Small intestine (tissue), 16 donors: ENCODE results near the gene SSBP4. TPM values are rescaled to one million over a fixed set of nuclear protein-coding genes. Genes with fewer than 3 reads are reported as not detected.
A peak's percentile ranks its signal among the peaks of the same experiment; 100 is the strongest.
"Not testable (repeated sequence)": the region's sequence is repeated elsewhere in the genome, so short reads cannot be mapped to it uniquely, and the experiment has no call there.

ENCODE experiments used
- DNase-seq, 2 donors: peaks; one replicate each; pipeline versions ENCODE4 v3.0.0 to v3.0.0-alpha.2; 2013
- FAIRE-seq: peaks from 2 replicates; lab custom pipeline; 2012; peaks lifted over from hg19 to GRCh38; lab: Jason Lieb, UNC
- H3K27ac ChIP-seq, 3 donors: one replicate each; pipeline ENCODE4 v1.5.1; 2013; ENCODE audit warnings: low read length in 2 of 3, mild to moderate bottlenecking in 2 of 3, control low read depth in 1 of 3, inconsistent platforms in 1 of 3, low read depth in 1 of 3, moderate library complexity in 1 of 3
- H3K27me3 ChIP-seq, 3 donors: one replicate each; pipeline ENCODE4 v1.6.1; 2013; ENCODE audit warnings: low read length in 3 of 3, inconsistent platforms in 1 of 3; ENCODE audit not compliant: control insufficient read depth in 3 of 3, insufficient read depth in 3 of 3
- H3K36me3 ChIP-seq, 3 donors: one replicate each; pipeline ENCODE4 v1.6.1; 2013; ENCODE audit warnings: low read length in 3 of 3, inconsistent platforms in 1 of 3, low read depth in 1 of 3, mild to moderate bottlenecking in 1 of 3, moderate library complexity in 1 of 3; ENCODE audit not compliant: control insufficient read depth in 3 of 3, insufficient read depth in 2 of 3
- H3K4me1 ChIP-seq, 3 donors: one replicate each; pipeline ENCODE4 v1.6.1; 2013; ENCODE audit warnings: low read length in 2 of 3, inconsistent platforms in 1 of 3, low read depth in 1 of 3, mild to moderate bottlenecking in 1 of 3, moderate library complexity in 1 of 3; ENCODE audit not compliant: control insufficient read depth in 3 of 3, insufficient read depth in 2 of 3
- H3K4me3 ChIP-seq, 3 donors: one replicate each; pipeline ENCODE4 v1.5.1; 2013; ENCODE audit warnings: low read length in 3 of 3, control low read depth in 1 of 3, inconsistent platforms in 1 of 3, low read depth in 1 of 3, mild to moderate bottlenecking in 1 of 3, moderate library complexity in 1 of 3
- H3K9me3 ChIP-seq, 2 donors: one replicate each; pipeline ENCODE4 v1.6.1; 2013; ENCODE audit warnings: low read depth in 1 of 2, low read length in 1 of 2; ENCODE audit not compliant: control insufficient read depth in 2 of 2, insufficient read depth in 1 of 2
- WGBS, 3 donors: extraction: QIAGEN DNeasy Blood & Tissue Kit; methylation state at CpG; one replicate each; pipeline ENCODE4 v1.1.7; 2013; 5-methylcytosine and 5-hydroxymethylcytosine counted together
- long read RNA-seq, 10 donors: transcript quantifications; one replicate each; lab custom pipeline, GENCODE V29; 2026
- polyA plus RNA-seq, 4 donors: library from polyadenylated mRNA; stranded (reverse) in 3 of 4; unstranded in 1 of 4; fragments of 200-250 nt in 3 of 4; fragments of 120-200 nt in 1 of 4; gene quantifications; one replicate each; pipeline versions ENCODE4 v1.2.1 to v1.2.3, GENCODE V29; 2013
- donor health status: healthy with polysubstance abuse.
- donor health status: control.
- donor health status: control.
- donor health status: Bipolar disorder and iron deficiency.
- donor health status: healthy.

SSBP4 gene
- 100 to 1,000 TPM in 1 of 4 donors, 10 to 100 TPM in 3; 15.9 to 117 (median 44.2) TPM for polyA plus RNA-seq
- long read RNA-seq, donor 1: 0 reads
- long read RNA-seq, donor 2, partial matches to known transcripts: 0 of 3 reads
- long read RNA-seq, donor 2, other reads (novel, unspliced or antisense): 0 of 3 reads
- long read RNA-seq, donor 3, partial matches to known transcripts: 0 of 8 reads
- long read RNA-seq, donor 3, other reads (novel, unspliced or antisense): 0 of 8 reads
- long read RNA-seq, donor 4: 0 reads
- long read RNA-seq, donor 5, partial matches to known transcripts: 0 of 3 reads
- long read RNA-seq, donor 5, other reads (novel, unspliced or antisense): 0 of 3 reads
- long read RNA-seq, donor 6, transcript SSBP4-201 (18 exons, 1,768 nt): minor isoform, 5 of 14 reads
- long read RNA-seq, donor 6, transcript SSBP4-202 (17 exons, 1,721 nt): major isoform, 9 of 14 reads
- long read RNA-seq, donor 6, partial matches to known transcripts: 0 of 14 reads
- long read RNA-seq, donor 6, other reads (novel, unspliced or antisense): 0 of 14 reads
- long read RNA-seq, donor 7, transcript SSBP4-202 (17 exons, 1,721 nt): minor isoform, 11 of 46 reads
- long read RNA-seq, donor 7, transcript SSBP4-206 (3 exons, 793 nt): major isoform, 19 of 46 reads
- long read RNA-seq, donor 7, partial matches to known transcripts: 5 of 46 reads
- long read RNA-seq, donor 7, other reads (novel, unspliced or antisense): 5 of 46 reads
- long read RNA-seq, donor 8, partial matches to known transcripts: 0 of 1 reads
- long read RNA-seq, donor 8, other reads (novel, unspliced or antisense): 0 of 1 reads
- long read RNA-seq, donor 9, partial matches to known transcripts: 0 of 4 reads
- long read RNA-seq, donor 9, other reads (novel, unspliced or antisense): 0 of 4 reads
- long read RNA-seq, donor 10, transcript SSBP4-202 (17 exons, 1,721 nt): major isoform, 9 of 11 reads
- long read RNA-seq, donor 10, partial matches to known transcripts: 0 of 11 reads
- long read RNA-seq, donor 10, other reads (novel, unspliced or antisense): 0 of 11 reads

- no peak for FAIRE-seq
- Histone ChIP-seq H3K27ac (peak within 1 kb of the TSS; percentile 50 to 96 (median 89)), H3K4me3 (peak within 1 kb of the TSS; percentile 69 to 87 (median 81)), H3K9me3 (no peaks in the 10 kb centered on the region), H3K36me3 (peaks cover 0 to 34% (median 0%) of the 10 kb centered on the region in 3 donors), H3K4me1 (peaks cover 2 to 83% (median 7%) of the 10 kb centered on the region in 3 donors), H3K27me3 (no peaks in the 10 kb centered on the region)
- DNase-seq: peak; percentile 73 to 93
- 0 to 1% (median 0%) methylated on average over 43 to 80 of the region's 80 CpGs for WGBS, 3 donors
These were observed at the start of gene SSBP4 for GRCh38 chr19:18419195-18419698. Gene SSBP4, plus strand, starts transcription at chr19:18419398. Its CDS starts 251 bp downstream, at chr19:18419649.

GRCh38 chr19:18373407-18373891, 45.7 kb upstream of the SSBP4 start:
- Histone ChIP-seq H3K27me3 (no peaks in the 10 kb centered on the region), H3K27ac (peak overlapping the region; percentile 4 to 86 (median 76)), H3K9me3 (no peaks in the 10 kb centered on the region), H3K4me1 (peaks cover 0 to 40% (median 16%) of the 10 kb centered on the region in 3 donors), H3K4me3 (no peak overlapping the region), H3K36me3 (peaks cover 0 to 19% (median 0%) of the 10 kb centered on the region in 3 donors)
- FAIRE-seq: no peak
- DNase-seq: no peak
- 61 to 67% (median 62%) methylated on average over 4 of the region's 4 CpGs for WGBS, 3 donors

- Histone ChIP-seq H3K27me3 (no peaks in the 10 kb centered on the region), H3K9me3 (no peaks in the 10 kb centered on the region), H3K36me3 (peaks cover 0 to 13% (median 0%) of the 10 kb centered on the region in 3 donors), H3K4me1 (peaks cover 0 to 35% (median 16%) of the 10 kb centered on the region in 3 donors), H3K4me3 (no peak overlapping the region), H3K27ac (peak overlapping the region; percentile 4 to 86 (median 76))
- 25 to 34% (median 28%) methylated on average over 17 of the region's 17 CpGs for WGBS, 3 donors
- FAIRE-seq: no peak
- peak; percentile 47 to 88 for DNase-seq
These were observed 45.1 kb upstream of the SSBP4 start for GRCh38 chr19:18373892-18374629.

GRCh38 chr19:18377026-18377425, 42.2 kb upstream of the SSBP4 start:
- Histone ChIP-seq H3K27ac (peak overlapping the region in 2 of 3 donors; percentile 17 to 31), H3K4me1 (peaks cover 0 to 45% (median 16%) of the 10 kb centered on the region in 3 donors), H3K4me3 (no peak overlapping the region), H3K36me3 (no peaks in the 10 kb centered on the region), H3K27me3 (no peaks in the 10 kb centered on the region), H3K9me3 (no peaks in the 10 kb centered on the region)
- FAIRE-seq (no peak), DNase-seq (peak; percentile 53 to 68)
- 15 to 62% (median 35%) methylated on average over 6 of the region's 6 CpGs for WGBS, 3 donors

- Histone ChIP-seq H3K4me1 (peaks cover 0 to 23% (median under 1%) of the 10 kb centered on the region in 3 donors), H3K4me3 (no peak overlapping the region), H3K27ac (peak overlapping the region in 2 of 3 donors; percentile 42 to 47), H3K27me3 (no peaks in the 10 kb centered on the region), H3K9me3 (no peaks in the 10 kb centered on the region), H3K36me3 (no peaks in the 10 kb centered on the region)
- FAIRE-seq (no peak), DNase-seq (peak; percentile 59 to 75)
- 18 to 35% (median 28%) methylated on average over 22 of the region's 22 CpGs for WGBS, 3 donors
These were observed 39.1 kb upstream of the SSBP4 start for GRCh38 chr19:18379803-18380747.

GRCh38 chr19:18380843-18381242, 38.4 kb upstream of the SSBP4 start:
- FAIRE-seq: no peak
- H3K4me1 ChIP-seq: peaks cover 0 to 30% (median 4%) of the 10 kb centered on the region in 3 donors

GRCh38 chr19:18383622-18384021, 35.6 kb upstream of the SSBP4 start:
- DNase-seq, H3K4me3 ChIP-seq, H3K27me3 ChIP-seq, H3K27ac ChIP-seq, H3K9me3 ChIP-seq, FAIRE-seq, H3K36me3 ChIP-seq: not testable (repeated sequence)
- peaks cover 0 to 34% (median 7%) of the 10 kb centered on the region in 3 donors for H3K4me1 ChIP-seq
- WGBS, 3 donors: 89 to 90% (median 90%) methylated on average over 11 of the region's 11 CpGs

More at GRCh38 chr19:18380843-18381242, 38.4 kb upstream of the SSBP4 start:
- 67 to 76% (median 67%) methylated on average over 3 of the region's 3 CpGs for WGBS, 3 donors
- Histone ChIP-seq H3K4me3 (no peak overlapping the region), H3K9me3 (no peaks in the 10 kb centered on the region), H3K36me3 (no peaks in the 10 kb centered on the region), H3K27me3 (no peaks in the 10 kb centered on the region), H3K27ac (peak overlapping the region in 2 of 3 donors; percentile 42 to 47)
- no peak for DNase-seq
